Central memory CD4-positive, alpha-beta T cell (primary cell): ENCODE results near the gene SFMBT1.
"Not testable (repeated sequence)": the region's sequence is repeated elsewhere in the genome, so short reads cannot be mapped to it uniquely, and the experiment has no call there.

Experiments
- DNase-seq: peaks from one replicate; pipeline ENCODE4 v3.0.0; 2022

SFMBT1 gene

DNA sequence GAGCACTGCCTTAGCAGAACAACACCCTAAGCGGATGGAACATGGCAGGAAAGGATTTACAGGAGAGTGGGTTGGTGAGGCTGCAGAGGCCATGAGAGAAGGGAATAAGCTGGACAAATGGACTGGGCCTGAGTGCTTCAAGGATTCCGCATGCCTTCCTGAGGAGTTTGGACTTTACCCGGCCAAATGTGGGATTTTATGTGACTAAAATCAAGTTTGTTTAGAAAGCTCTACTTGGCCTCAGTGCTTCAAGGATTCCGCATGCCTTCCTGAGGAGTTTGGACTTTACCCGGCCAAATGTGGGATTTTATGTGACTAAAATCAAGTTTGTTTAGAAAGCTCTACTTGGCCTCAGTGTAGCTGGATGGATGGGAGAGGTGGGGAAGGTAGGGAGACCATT is 10.9 kb downstream of the SFMBT1 start:
- not testable (repeated sequence) for DNase-seq

- DNase-seq, result not testable (repeated sequence)
Measured at GRCh38 chr3:53034411-53034810, 11.5 kb downstream of the SFMBT1 start.

GRCh38 chr3:53032609-53033008 is 13.3 kb downstream of the SFMBT1 start:
- DNase-seq, result no peak

DNA sequence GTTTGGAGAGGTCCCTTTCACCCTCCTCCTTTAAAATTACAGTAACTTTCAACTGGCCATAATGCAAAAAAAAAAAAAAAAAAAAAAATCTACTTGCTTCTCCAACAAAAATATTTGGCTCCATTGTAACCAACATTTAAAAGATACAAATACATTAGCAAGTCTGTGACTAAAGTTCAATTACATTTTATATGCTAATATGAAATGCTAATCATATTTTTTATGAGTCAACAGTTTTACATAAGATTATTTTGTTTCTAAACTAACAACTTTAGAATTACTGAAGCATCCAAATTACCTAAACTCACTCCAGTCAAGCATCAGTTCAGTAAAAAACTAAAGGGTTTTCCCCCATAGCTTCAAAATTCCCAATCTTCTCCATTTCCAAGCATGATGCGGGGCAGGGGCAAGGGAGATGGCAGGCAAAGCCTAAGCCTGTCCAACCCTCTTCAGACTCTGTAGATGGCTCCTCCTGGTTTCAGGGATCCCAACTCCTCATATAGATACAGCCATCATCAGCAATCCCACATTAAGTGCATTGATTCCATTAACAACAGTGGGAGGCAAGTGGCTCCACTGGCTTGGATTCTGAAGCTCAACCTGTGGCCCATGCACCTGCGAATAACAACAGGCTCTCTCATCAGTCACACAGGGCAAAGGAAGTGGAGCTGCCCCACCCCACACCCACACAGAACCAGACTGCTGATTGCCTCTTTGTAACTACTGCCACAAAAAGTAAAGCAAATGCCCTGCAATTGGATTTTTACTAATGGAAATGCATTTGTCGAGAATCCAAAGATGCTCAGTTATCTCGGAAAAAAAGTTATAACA is 15.0 kb downstream of the SFMBT1 start:
- peak; percentile 40 for DNase-seq

DNA sequence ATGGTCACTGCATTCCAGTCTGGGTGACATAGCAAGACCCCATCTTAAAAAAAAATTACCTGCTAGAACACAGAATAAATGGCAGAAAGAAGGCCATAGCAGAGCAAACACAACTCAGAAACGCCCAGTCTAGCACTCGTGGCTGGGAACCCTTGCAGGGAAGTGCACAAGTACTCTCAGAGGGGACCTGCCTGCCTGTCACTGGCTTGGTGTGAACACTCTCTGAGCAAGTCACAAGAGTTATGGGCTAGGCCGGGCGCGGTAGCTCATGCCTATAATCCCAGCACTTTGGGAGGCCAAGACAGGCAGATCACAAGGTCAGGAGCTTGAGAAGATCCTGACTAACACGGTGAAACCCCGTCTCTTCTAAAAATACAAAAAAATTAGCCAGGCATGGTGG is 17.2 kb downstream of the SFMBT1 start:
- DNase-seq, result no peak

- no peak for DNase-seq
Measured at GRCh38 chr3:53027254-53027844, 18.5 kb downstream of the SFMBT1 start.

DNA sequence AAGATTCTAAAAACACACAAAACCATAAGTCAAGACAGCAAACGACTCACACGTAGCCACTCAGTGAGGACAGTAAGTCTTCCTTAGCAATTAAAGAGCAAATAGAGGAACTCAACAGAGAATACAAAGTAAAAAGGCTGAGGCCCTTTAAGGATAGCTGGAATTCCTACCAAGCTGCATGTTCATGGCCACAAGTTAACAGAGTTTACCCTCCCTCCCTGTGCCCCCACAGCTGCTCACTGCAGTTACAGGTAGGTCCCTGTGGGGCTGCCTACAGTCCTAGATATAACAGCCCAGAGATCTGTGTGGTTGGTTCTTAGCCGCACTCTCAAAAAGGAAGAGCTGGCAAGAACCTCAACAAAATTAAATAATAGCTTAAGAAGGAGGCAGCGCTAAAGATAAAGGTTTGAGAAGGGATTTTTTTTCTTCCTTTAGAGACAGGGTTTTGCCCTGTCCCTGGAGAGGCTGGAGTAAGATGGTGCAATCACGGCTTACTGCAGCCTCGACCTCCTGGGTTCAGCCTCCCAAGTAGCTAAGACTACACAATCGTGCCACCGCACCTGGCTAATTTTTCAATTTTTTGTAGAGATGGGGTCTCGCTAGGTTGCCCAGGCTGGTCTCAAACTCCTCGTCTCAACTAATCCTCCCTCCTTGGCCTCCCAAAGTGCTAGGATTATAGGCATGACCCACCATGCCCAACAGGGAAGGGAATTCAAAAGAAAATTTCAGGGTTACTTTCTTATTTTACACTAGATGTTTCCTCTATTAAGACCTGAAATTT is 19.3 kb downstream of the SFMBT1 start:
- DNase-seq, result no peak

- DNase-seq, result no peak
Measured at GRCh38 chr3:53024315-53024714, 21.6 kb downstream of the SFMBT1 start.

GRCh38 chr3:53023072-53023823 is 22.6 kb downstream of the SFMBT1 start:
- no peak for DNase-seq

- no peak for DNase-seq
Measured at GRCh38 chr3:53022647-53023046, 23.2 kb downstream of the SFMBT1 start.

DNA sequence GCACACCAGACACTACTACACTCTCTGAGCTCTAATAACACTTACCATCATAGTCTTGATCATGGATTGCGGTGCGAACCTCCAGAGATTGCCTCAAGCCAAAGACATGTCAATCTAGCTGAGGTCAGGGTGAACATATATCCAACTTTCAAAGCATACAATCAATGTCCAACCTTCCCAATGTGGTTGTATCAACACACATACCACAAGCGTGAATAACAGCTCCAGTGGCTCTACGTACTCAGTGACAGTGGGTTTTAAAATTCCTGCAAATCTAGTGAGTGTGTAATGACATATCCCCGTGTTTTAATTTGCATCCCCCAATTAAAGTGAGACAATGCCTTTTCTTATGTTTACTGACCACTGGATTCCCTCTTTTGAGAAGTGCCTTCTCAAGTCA is 29.6 kb downstream of the SFMBT1 start:
- no peak for DNase-seq

DNA sequence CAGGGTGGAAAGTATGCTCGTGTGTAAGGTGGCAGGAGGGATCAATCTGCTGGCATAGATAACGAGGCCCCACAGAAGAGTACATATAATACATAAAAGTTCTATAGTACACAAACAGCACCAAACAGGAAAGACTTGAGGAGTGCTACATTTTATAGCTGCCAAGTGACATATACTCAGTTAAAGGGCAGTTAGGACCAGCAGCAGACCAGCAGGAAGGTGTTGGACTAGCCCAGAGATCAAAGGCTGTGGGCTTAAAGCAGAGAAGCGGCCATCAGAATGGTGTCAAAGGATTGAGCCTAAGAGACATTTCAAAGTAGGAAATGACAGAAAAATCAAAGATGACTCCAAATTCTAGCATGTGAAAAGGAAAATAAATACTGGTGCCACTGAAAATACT is 34.5 kb downstream of the SFMBT1 start:
- no peak for DNase-seq

GRCh38 chr3:53009826-53010539 is 35.9 kb downstream of the SFMBT1 start:
- no peak for DNase-seq

DNA sequence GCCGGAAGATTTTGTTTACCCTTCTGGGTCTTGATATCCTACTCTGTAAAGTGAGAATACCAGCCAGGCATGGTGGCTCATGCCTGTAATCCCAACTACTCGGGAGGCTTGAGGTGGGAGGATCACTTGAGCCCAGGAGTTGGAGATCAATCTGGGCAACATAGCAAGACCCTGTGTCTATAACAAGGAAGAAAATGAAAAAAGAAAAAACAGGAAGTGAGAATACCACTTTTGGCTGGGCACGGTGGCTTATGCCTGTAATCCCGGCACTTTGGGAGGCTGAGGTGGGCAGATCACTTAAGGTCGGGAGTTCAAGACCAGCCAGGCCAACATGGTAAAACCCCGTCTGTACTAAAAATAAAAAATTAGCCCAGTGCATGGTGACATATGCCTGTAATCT is 36.9 kb downstream of the SFMBT1 start:
- no peak for DNase-seq

- DNase-seq, result no peak
Measured at GRCh38 chr3:53005854-53006513, 39.9 kb downstream of the SFMBT1 start.

GRCh38 chr3:53005338-53005737 is 40.5 kb downstream of the SFMBT1 start:
- DNase-seq, result no peak

- no peak for DNase-seq
Measured at GRCh38 chr3:53003320-53003719, 42.6 kb downstream of the SFMBT1 start.

GRCh38 chr3:52998771-52999513 is 46.9 kb downstream of the SFMBT1 start:
- no peak for DNase-seq

GRCh38 chr3:52990637-52991036 is 55.2 kb downstream of the SFMBT1 start:
- no peak for DNase-seq

GRCh38 chr3:52986938-52987337 is 58.9 kb downstream of the SFMBT1 start:
- DNase-seq, result no peak

DNA sequence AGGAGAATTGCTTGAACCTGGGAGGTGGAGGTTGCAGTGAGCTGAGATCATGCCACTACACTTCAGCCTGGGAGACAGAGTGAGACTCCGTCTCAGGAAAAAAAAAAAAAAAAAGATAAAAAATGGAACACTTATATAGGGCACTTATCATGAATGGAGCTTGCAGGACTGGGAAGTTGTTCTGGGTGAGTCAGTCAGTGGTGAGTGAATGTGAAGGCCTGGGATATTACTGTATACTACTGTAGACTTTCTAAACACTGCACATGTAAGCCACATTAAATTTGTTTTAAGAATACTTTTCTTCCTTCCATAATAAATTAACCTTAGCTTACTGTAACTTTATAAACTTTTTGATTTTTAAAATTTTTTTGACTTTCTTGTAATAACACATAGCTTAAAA is 59.8 kb downstream of the SFMBT1 start:
- DNase-seq, result no peak
